B cell (primary cell): ENCODE results near the gene IPO4. TPM values are rescaled to one million over a fixed set of nuclear protein-coding genes. Genes with fewer than 3 reads are reported as not detected.

Experiments
- ATAC-seq: fragments of 200-7000 bp; cut with Tn5 transposase; one replicate; pipeline ENCODE4 v1.10.0; 2021; ENCODE audit warnings: low read depth, mild to moderate bottlenecking, moderate number of reproducible peaks, moderate library complexity
- CTCF ChIA-PET: fragments of 350-600 bp; sonication (Branson Sonifier 250); formaldehyde crosslinking; loops from one replicate; lab custom pipeline; 2021; ENCODE audit warnings: antibody characterized with exemption, inconsistent platforms; lab: Charles Lee
- POLR2A ChIA-PET: fragments of 350-600 bp; sonication (Branson Sonifier 250); formaldehyde crosslinking; loops from one replicate; lab custom pipeline; 2021; ENCODE audit warnings: antibody characterized with exemption; lab: Charles Lee
- DNase-seq: peaks from one replicate; pipeline ENCODE4 v3.0.0; 2013
- H2AFZ ChIP-seq: 2 replicates; pipeline ENCODE4 v1.6.1; 2012; ENCODE audit warnings: mild to moderate bottlenecking, low read depth, low read length; ENCODE audit not compliant: insufficient read depth, poor library complexity, severe bottlenecking
- H3K27ac ChIP-seq, 2 donors: 1 replicate in 1 of 2; 2 replicates in 1 of 2; pipeline ENCODE4 v1.5.1; 2012 to 2013; ENCODE audit warnings: low read length in 2 of 2, mild to moderate bottlenecking in 2 of 2, moderate library complexity in 1 of 2
- H3K27me3 ChIP-seq, 4 experiments: fragments of 200-600 bp in 1 of 4; sonication (generic) in 1 of 4; replicated peaks in 1 of 4; 1 replicate in 2 of 4; 2 replicates in 2 of 4; pipeline versions ENCODE4 v1.6.1 to v1.7.0; 2013 to 2016; ENCODE audit warnings: low read length in 3 of 4, mild to moderate bottlenecking in 2 of 4, mixed read lengths in 1 of 4, moderate library complexity in 1 of 4; ENCODE audit not compliant: insufficient read depth in 4 of 4, control insufficient read depth in 3 of 4; ENCODE audit errors: control extremely low read depth in 1 of 4
- H3K36me3 ChIP-seq, 2 experiments: replicated peaks in 1 of 2; 1 replicate in 1 of 2; 2 replicates in 1 of 2; pipeline versions ENCODE4 v1.6.1 to v1.7.1; 2013; ENCODE audit warnings: low read length in 1 of 2; ENCODE audit not compliant: insufficient read depth in 2 of 2, control insufficient read depth in 1 of 2; ENCODE audit errors: control extremely low read depth in 1 of 2, extremely low read depth in 1 of 2
- H3K4me1 ChIP-seq, 2 donors: fragments of 200-600 bp in 1 of 2; sonication (generic) in 1 of 2; 1 replicate in 1 of 2; 2 replicates in 1 of 2; pipeline versions ENCODE4 v1.5.1 to v1.6.1; 2013 to 2017; ENCODE audit warnings: low read length in 2 of 2; ENCODE audit not compliant: control insufficient read depth in 2 of 2, insufficient read depth in 2 of 2
- H3K4me2 ChIP-seq: replicated peaks from 2 replicates; pipeline ENCODE3; 2012; ENCODE audit warnings: mild to moderate bottlenecking, low read depth, low read length; ENCODE audit not compliant: poor library complexity, severe bottlenecking
- H3K4me3 ChIP-seq, 5 experiments: fragments of 200-600 bp in 1 of 5; sonication (generic) in 1 of 5; 1 replicate in 3 of 5; 2 replicates in 2 of 5; pipeline versions ENCODE4 v1.5.1 to v1.7.0; 2011 to 2016; ENCODE audit warnings: low read length in 4 of 5, mild to moderate bottlenecking in 4 of 5, low read depth in 2 of 5, control low read depth in 1 of 5, moderate library complexity in 1 of 5; ENCODE audit not compliant: insufficient read depth in 1 of 5; ENCODE audit errors: control extremely low read depth in 1 of 5, extremely low read depth in 1 of 5
- H3K79me2 ChIP-seq: fragments of 200-600 bp; sonication (generic); one replicate; pipeline ENCODE4 v1.6.0; 2016; ENCODE audit warnings: low read length; ENCODE audit not compliant: control insufficient read depth, insufficient read depth
- H3K9ac ChIP-seq: fragments of 200-600 bp; sonication (generic); 2 replicates; pipeline ENCODE4 v1.6.1; 2017; ENCODE audit warnings: mild to moderate bottlenecking, low read length, moderate library complexity
- H3K9me3 ChIP-seq, 3 donors: one replicate each; pipeline versions ENCODE4 v1.6.1 to v1.7.1; 2013; ENCODE audit warnings: low read length in 2 of 3; ENCODE audit not compliant: control insufficient read depth in 2 of 3, insufficient read depth in 1 of 3; ENCODE audit errors: control extremely low read depth in 1 of 3
- H4K20me1 ChIP-seq: 2 replicates; pipeline ENCODE4 v1.6.0; 2012; ENCODE audit warnings: mild to moderate bottlenecking, low read length; ENCODE audit not compliant: insufficient read depth, control insufficient read depth, poor library complexity, severe bottlenecking
- H3K27ac Mint-ChIP-seq: one replicate; pipeline ENCODE4 v1.8.0; 2021; ENCODE audit warnings: mixed read lengths
- H3K27me3 Mint-ChIP-seq: one replicate; pipeline ENCODE4 v1.8.0; 2021; ENCODE audit warnings: mixed read lengths
- H3K4me1 Mint-ChIP-seq: one replicate; pipeline ENCODE4 v1.8.0; 2021; ENCODE audit warnings: mixed read lengths
- H3K4me3 Mint-ChIP-seq: one replicate; pipeline ENCODE4 v1.8.0; 2021; ENCODE audit warnings: mixed read lengths
- H3K9me3 Mint-ChIP-seq: one replicate; pipeline ENCODE4 v1.8.0; 2022; ENCODE audit warnings: mixed read lengths; ENCODE audit not compliant: insufficient read depth
- EZH2 ChIP-seq: IDR thresholded peaks from 2 replicates; pipeline ENCODE4 v1.6.1; 2012; ENCODE audit warnings: borderline replicate concordance, low read depth, mild to moderate bottlenecking, moderate library complexity, low read length; ENCODE audit not compliant: insufficient read depth, poor library complexity, severe bottlenecking
- WGBS: methylation state at CpG from one replicate; pipeline ENCODE4 v1.1.5; 2013; ENCODE audit warnings: missing lambda C conversion rate; ENCODE audit not compliant: insufficient coverage; 5-methylcytosine and 5-hydroxymethylcytosine counted together
- intact Hi-C: fragments of 100-400 bp; cut with micrococcal nuclease; formaldehyde crosslinking; loops from one replicate; pipeline ENCODE4 v1.10.0; 2022
- polyA plus RNA-seq: library from polyadenylated mRNA; depleted of rRNA; stranded (reverse); fragments of >200 nt; gene quantifications from 2 replicates; pipeline ENCODE4 v1.2.3, GENCODE V29; 2012
- total RNA-seq, 2 donors: library from RNA; stranded (reverse); fragments of 120-200 nt in 1 of 2; gene quantifications; 1 replicate in 1 of 2; 2 replicates in 1 of 2; pipeline versions ENCODE4 v1.2.3 to v1.2.4, GENCODE V29; 2013 to 2022
- TF ChIP-seq, protein P1 (sequence below): fragments of 200-600 bp; IDR thresholded peaks from one replicate; pipeline ENCODE4 v1.8.0; 2022; ENCODE audit warnings: antibody characterized with exemption, mild to moderate bottlenecking

IPO4 gene
- total and polyA plus RNA-seq, 2 donors (not counting 1 experiment from before 2014, with no cell fraction given) = 28.3 to 35.0 TPM

DNA sequence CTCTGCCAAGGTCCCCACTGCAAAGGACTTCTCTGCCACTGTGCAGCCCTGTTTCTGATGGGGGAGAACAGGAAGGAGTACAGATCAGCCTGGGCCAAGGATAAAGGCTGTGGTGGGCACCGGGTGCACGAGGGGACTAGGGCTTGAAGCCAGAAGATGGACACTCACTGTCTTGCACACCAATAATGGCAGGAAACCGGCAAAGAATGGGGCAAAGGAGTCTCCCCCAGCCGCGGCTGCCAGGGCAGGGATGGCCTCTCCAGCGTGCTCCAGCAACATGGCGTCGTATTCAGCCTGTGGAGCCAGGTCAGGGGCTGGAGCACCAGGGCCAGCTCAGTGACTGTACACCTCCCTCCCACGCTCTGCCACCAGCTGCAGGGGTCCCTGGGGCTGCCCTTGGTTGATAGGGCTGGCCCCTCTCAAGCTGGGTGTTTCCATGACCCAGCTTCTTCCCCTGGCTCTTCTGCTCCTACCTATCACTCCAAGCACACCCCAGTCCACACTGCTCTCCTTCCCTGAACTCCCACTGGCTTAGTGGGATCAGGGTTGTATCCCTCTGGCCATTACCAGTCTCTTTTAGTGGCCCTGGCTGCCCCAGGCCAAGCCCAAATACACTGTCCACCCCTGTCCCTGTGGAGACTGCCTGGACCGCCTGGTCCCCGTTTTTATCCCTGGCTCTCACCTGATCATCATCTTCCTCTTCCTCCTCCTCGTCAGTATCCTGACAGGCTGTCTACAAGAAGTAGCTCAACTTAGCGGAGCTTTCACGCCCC, 6.3 kb downstream of the IPO4 start:
- Mint-ChIP-seq H3K4me3 (no peak overlapping the region), H3K4me1 (peaks cover 14% of the 10 kb centered on the region), H3K27ac (no peak overlapping the region), H3K27me3 (no peaks in the 10 kb centered on the region), H3K9me3 (no peaks in the 10 kb centered on the region)
- H3K27ac ChIP-seq = no peak overlapping the region
- no peak overlapping the region for H2AFZ ChIP-seq
- no peaks in the 10 kb centered on the region for H3K27me3 ChIP-seq
- no peak overlapping the region for H3K4me3 ChIP-seq
- DNase-seq (no peak), ATAC-seq (no peak)
- H3K9ac ChIP-seq = no peak overlapping the region
- H3K4me2 ChIP-seq = no peak overlapping the region
- 94% methylated on average over 10 of the region's 14 CpGs for WGBS
- H3K4me1 ChIP-seq = peaks cover 1 to 2% of the 10 kb centered on the region in 2 donors
- intact Hi-C loops = no loop called here
- ChIA-PET POLR2A (no interaction called here), CTCF (no interaction called here)
- H4K20me1 ChIP-seq = no peaks in the 10 kb centered on the region
- peaks cover 5 to 81% of the 10 kb centered on the region in 2 experiments for H3K36me3 ChIP-seq
- peaks cover 26% of the 10 kb centered on the region for H3K79me2 ChIP-seq
- no peak for TF ChIP-seq EZH2
- TF ChIP-seq, protein P1, sequence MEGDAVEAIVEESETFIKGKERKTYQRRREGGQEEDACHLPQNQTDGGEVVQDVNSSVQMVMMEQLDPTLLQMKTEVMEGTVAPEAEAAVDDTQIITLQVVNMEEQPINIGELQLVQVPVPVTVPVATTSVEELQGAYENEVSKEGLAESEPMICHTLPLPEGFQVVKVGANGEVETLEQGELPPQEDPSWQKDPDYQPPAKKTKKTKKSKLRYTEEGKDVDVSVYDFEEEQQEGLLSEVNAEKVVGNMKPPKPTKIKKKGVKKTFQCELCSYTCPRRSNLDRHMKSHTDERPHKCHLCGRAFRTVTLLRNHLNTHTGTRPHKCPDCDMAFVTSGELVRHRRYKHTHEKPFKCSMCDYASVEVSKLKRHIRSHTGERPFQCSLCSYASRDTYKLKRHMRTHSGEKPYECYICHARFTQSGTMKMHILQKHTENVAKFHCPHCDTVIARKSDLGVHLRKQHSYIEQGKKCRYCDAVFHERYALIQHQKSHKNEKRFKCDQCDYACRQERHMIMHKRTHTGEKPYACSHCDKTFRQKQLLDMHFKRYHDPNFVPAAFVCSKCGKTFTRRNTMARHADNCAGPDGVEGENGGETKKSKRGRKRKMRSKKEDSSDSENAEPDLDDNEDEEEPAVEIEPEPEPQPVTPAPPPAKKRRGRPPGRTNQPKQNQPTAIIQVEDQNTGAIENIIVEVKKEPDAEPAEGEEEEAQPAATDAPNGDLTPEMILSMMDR = no peak
- no peaks in the 10 kb centered on the region for H3K9me3 ChIP-seq

DNA sequence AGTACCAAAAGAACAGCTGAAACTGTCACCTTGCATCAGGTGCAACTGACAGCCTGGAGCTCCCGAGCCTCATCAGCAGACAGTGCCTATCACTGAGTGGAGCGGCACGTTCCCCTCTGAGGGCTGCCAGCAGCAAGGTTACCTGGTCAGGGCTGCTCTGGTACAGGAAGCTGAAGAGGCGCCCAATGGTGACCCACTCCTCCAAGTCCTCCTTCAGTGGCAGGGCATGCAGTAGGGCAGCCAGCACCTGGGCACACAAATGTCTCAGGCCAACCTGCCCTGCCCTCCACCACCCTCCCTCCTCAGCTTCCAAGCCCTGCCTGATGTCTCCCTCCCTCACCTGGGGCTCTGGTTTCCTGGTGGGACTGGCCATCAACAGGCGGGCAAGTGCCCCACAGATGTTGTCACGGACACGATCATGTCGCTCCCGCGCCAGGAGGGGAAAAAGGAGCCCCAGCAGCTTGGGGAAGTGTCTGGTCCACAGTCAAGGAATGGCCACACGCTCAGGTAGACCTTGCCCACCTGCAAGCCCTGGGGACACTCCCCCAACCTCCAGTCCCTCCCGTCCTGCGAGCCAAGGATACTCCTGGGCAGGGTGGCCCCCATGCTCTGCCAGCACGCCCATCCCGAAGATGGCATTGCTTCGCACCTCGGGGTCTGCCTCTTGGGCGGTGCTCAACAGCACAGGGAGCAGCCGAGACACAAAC, 7.1 kb downstream of the IPO4 start:
- Histone ChIP-seq H3K4me1 (no peaks in the 10 kb centered on the region), H3K79me2 (peaks cover 18% of the 10 kb centered on the region), H4K20me1 (no peaks in the 10 kb centered on the region), H3K27ac (no peak overlapping the region), H3K36me3 (peaks cover 5 to 83% of the 10 kb centered on the region in 2 experiments), H2AFZ (no peak overlapping the region), H3K4me3 (no peak overlapping the region), H3K9ac (no peak overlapping the region), H3K27me3 (no peaks in the 10 kb centered on the region), H3K9me3 (no peaks in the 10 kb centered on the region), H3K4me2 (no peak overlapping the region)
- intact Hi-C loops = no loop called here
- no peak for DNase-seq
- no peak overlapping the region for H3K27ac Mint-ChIP-seq
- H3K27me3 Mint-ChIP-seq = no peaks in the 10 kb centered on the region
- ChIA-PET CTCF (interaction anchor here (0.8 to 1.6 kb wide), 2 partner anchors 16 to 36 kb away, joined by 3 read pairs; partner anchors contain the start of gene PSME2), POLR2A (no interaction called here)
- no peaks in the 10 kb centered on the region for H3K9me3 Mint-ChIP-seq
- no peak overlapping the region for H3K4me3 Mint-ChIP-seq
- no peak for ATAC-seq
- TF ChIP-seq EZH2 = no peak
- TF ChIP-seq, protein P1 = no peak
- WGBS = 93% methylated on average over 19 of the region's 19 CpGs
- peaks cover 10% of the 10 kb centered on the region for H3K4me1 Mint-ChIP-seq
